ENCODE measurements around the gene EMC1. TPM values are rescaled to one million over a fixed set of nuclear protein-coding genes. Genes with fewer than 3 reads are reported as not detected.

Gene EMC1
- total RNA-seq, 1 experiment from 2014 or later, result 60.0 TPM

GRCh38 chr1:19220991-19221390, 30.3 kb downstream of the EMC1 start:
- Histone ChIP-seq H4K20me1 (ENCODE audit: control insufficient read depth, insufficient read depth, insufficient read length) (no peaks in the 10 kb centered on the region), H3K27me3 (ENCODE audit: insufficient read depth, low read length) (no peaks in the 10 kb centered on the region), H2BK12ac (ENCODE audit: insufficient read length, low read depth, low read length) (no peak overlapping the region), H3K14ac (ENCODE audit: insufficient read depth, low read length) (no peak overlapping the region), H3K4ac (ENCODE audit: low read depth, low read length) (no peak overlapping the region), H3K4me1 (ENCODE audit: insufficient read depth, low read length) (no peaks in the 10 kb centered on the region), H2BK15ac (ENCODE audit: low read depth, low read length) (no peak overlapping the region), H3K4me2 (ENCODE audit: insufficient read depth, insufficient read length, low read length) (no peak overlapping the region), H2AK5ac (ENCODE audit: insufficient read length, low read length) (no peak overlapping the region), H2BK5ac (ENCODE audit: insufficient read length, low read length) (no peak overlapping the region), H3K18ac (ENCODE audit: insufficient read length, low read depth, low read length) (no peak overlapping the region), H3K23me2 (ENCODE audit: insufficient read length, low read depth, low read length, poor library complexity, severe bottlenecking) (no peaks in the 10 kb centered on the region), H3K23ac (ENCODE audit: insufficient read length, low read depth, low read length) (no peak overlapping the region), H2BK20ac (ENCODE audit: low read depth, low read length, poor library complexity, severe bottlenecking) (no peak overlapping the region), H2BK120ac (ENCODE audit: low read depth, low read length, poor library complexity, severe bottlenecking) (no peak overlapping the region), H4K91ac (ENCODE audit: insufficient read length, low read depth, low read length) (no peak overlapping the region), H3K9ac (ENCODE audit: extremely low read depth, insufficient read length, low read length) (no peak overlapping the region), H4K5ac (ENCODE audit: insufficient read length, low read depth, low read length) (no peak overlapping the region), H2AFZ (ENCODE audit: low read length) (no peak overlapping the region), H3K56ac (ENCODE audit: insufficient read length, low read depth, low read length) (no peak overlapping the region), H4K8ac (replicated peaks; ENCODE audit: insufficient read length, low read depth, low read length) (no peak overlapping the region), H3K9me3 (ENCODE audit: control insufficient read depth, low read depth, low read length) (no peaks in the 10 kb centered on the region), H3T11ph (ENCODE audit: low read length) (no peak overlapping the region), H3K27ac (ENCODE audit: insufficient read length, low read depth, low read length) (no peak overlapping the region), H3K79me1 (ENCODE audit: insufficient read depth, low read depth, low read length, poor library complexity, severe bottlenecking) (no peaks in the 10 kb centered on the region), H3K79me2 (ENCODE audit: insufficient read depth, low read length) (no peaks in the 10 kb centered on the region)
- WGBS (ENCODE audit: extremely low coverage, insufficient read length, low lambda C conversion rate), result no CpG with 5 or more reads among the region's 7 CpGs
- no peaks in the 10 kb centered on the region for H3K4me1 Mint-ChIP-seq
- DNase-seq, result no peak
- TF ChIP-seq CTCF (conservative IDR thresholded peaks at IDR 0.05), result no peak
- peaks cover 34 to 90% (median 74%) of the 10 kb centered on the region in 3 experiments; a peak in 6 of 7 replicates for H3K36me3 Mint-ChIP-seq (ENCODE audit: insufficient read depth in 1 of 3, low read depth in 3 of 3)
- H3K27ac Mint-ChIP-seq, result no peak overlapping the region
- H3K4me3 Mint-ChIP-seq, result no peak overlapping the region
- H3K9me3 Mint-ChIP-seq, result no peaks in the 10 kb centered on the region
- no peaks in the 10 kb centered on the region for H3K27me3 Mint-ChIP-seq (ENCODE audit: low read depth)

Measured in H9 (cell line).